Measurements from ENCODE around the gene PXT1.
A peak's percentile ranks its signal among the peaks of the same experiment; 100 is the strongest.
"Not testable (repeated sequence)": the region's sequence is repeated elsewhere in the genome, so short reads cannot be mapped to it uniquely, and the experiment has no call there.

The PXT1 gene

GRCh38 chr6:36442671-36443470, at the start of gene PXT1, which contains the start of gene KCTD20:
Gene PXT1, minus strand, starts transcription at chr6:36442854. Its CDS starts 16,772 bp downstream, at chr6:36426082.
Gene KCTD20, plus strand, starts transcription at chr6:36443000. Its CDS starts 27,098 bp downstream, at chr6:36470098.
- H3K9me3 Mint-ChIP-seq, result no peaks in the 10 kb centered on the region
- ATAC-seq, result peak; percentile 97
- H3K27ac Mint-ChIP-seq, result peak within 1 kb of the TSS; percentile 95
- no peaks in the 10 kb centered on the region for H3K36me3 Mint-ChIP-seq
- H3K4me3 Mint-ChIP-seq, result peak within 1 kb of the TSS; percentile 94
- no peaks in the 10 kb centered on the region for H3K27me3 Mint-ChIP-seq
- peaks cover 33% of the 10 kb centered on the region for H3K4me1 Mint-ChIP-seq

- H3K4me3 Mint-ChIP-seq, result no peak overlapping the region
- no peak for ATAC-seq
- H3K27ac Mint-ChIP-seq, result no peak overlapping the region
- no peaks in the 10 kb centered on the region for H3K27me3 Mint-ChIP-seq
- H3K4me1 Mint-ChIP-seq, result no peaks in the 10 kb centered on the region
- H3K9me3 Mint-ChIP-seq, result no peaks in the 10 kb centered on the region
- H3K36me3 Mint-ChIP-seq, result peaks cover 53% of the 10 kb centered on the region
Observed at GRCh38 chr6:36492092-36492491, 49.4 kb upstream of the PXT1 start.

- H3K9me3 Mint-ChIP-seq, result no peaks in the 10 kb centered on the region
- H3K27ac Mint-ChIP-seq, result no peak overlapping the region
- no peaks in the 10 kb centered on the region for H3K27me3 Mint-ChIP-seq
- H3K36me3 Mint-ChIP-seq, result peaks cover 55% of the 10 kb centered on the region
- H3K4me3 Mint-ChIP-seq, result no peak overlapping the region
- ATAC-seq, result no peak
- H3K4me1 Mint-ChIP-seq, result no peaks in the 10 kb centered on the region
Observed at GRCh38 chr6:36491378-36491965, 48.8 kb upstream of the PXT1 start.

- ATAC-seq, result no peak
- Mint-ChIP-seq H3K36me3 (peaks cover 52% of the 10 kb centered on the region), H3K4me1 (no peaks in the 10 kb centered on the region), H3K27ac (no peak overlapping the region), H3K9me3 (no peaks in the 10 kb centered on the region), H3K27me3 (no peaks in the 10 kb centered on the region), H3K4me3 (no peak overlapping the region)
Observed at GRCh38 chr6:36489426-36489825, 46.8 kb upstream of the PXT1 start.

- Mint-ChIP-seq H3K27ac (no peak overlapping the region), H3K4me1 (no peaks in the 10 kb centered on the region), H3K9me3 (no peaks in the 10 kb centered on the region), H3K36me3 (peaks cover 50% of the 10 kb centered on the region), H3K27me3 (no peaks in the 10 kb centered on the region), H3K4me3 (no peak overlapping the region)
- no peak for ATAC-seq
Observed at GRCh38 chr6:36488221-36488620, 45.6 kb upstream of the PXT1 start.

- no peak overlapping the region for H3K4me3 Mint-ChIP-seq
- no peaks in the 10 kb centered on the region for H3K9me3 Mint-ChIP-seq
- peaks cover 49% of the 10 kb centered on the region for H3K36me3 Mint-ChIP-seq
- H3K27ac Mint-ChIP-seq, result no peak overlapping the region
- H3K27me3 Mint-ChIP-seq, result no peaks in the 10 kb centered on the region
- no peak for ATAC-seq
- H3K4me1 Mint-ChIP-seq, result no peaks in the 10 kb centered on the region
Observed at GRCh38 chr6:36487698-36488097, 45.0 kb upstream of the PXT1 start.

- no peak for ATAC-seq
- Mint-ChIP-seq H3K9me3 (no peaks in the 10 kb centered on the region), H3K36me3 (peaks cover 54% of the 10 kb centered on the region), H3K27me3 (no peaks in the 10 kb centered on the region), H3K4me1 (no peaks in the 10 kb centered on the region), H3K4me3 (no peak overlapping the region), H3K27ac (no peak overlapping the region)
Observed at GRCh38 chr6:36484736-36485135, 42.1 kb upstream of the PXT1 start.

- H3K27ac Mint-ChIP-seq, ATAC-seq, H3K4me1 Mint-ChIP-seq, H3K9me3 Mint-ChIP-seq, H3K4me3 Mint-ChIP-seq, H3K27me3 Mint-ChIP-seq: not testable (repeated sequence)
- peaks cover 67% of the 10 kb centered on the region for H3K36me3 Mint-ChIP-seq
Observed at GRCh38 chr6:36483326-36483725, 40.7 kb upstream of the PXT1 start.

GRCh38 chr6:36479256-36479655, 36.6 kb upstream of the PXT1 start:
- H3K27me3 Mint-ChIP-seq, result no peaks in the 10 kb centered on the region
- H3K9me3 Mint-ChIP-seq, result no peaks in the 10 kb centered on the region
- H3K4me1 Mint-ChIP-seq, result peaks cover 4% of the 10 kb centered on the region
- H3K36me3 Mint-ChIP-seq, result peaks cover 60% of the 10 kb centered on the region
- H3K27ac Mint-ChIP-seq, result peak overlapping the region; percentile 13
- no peak overlapping the region for H3K4me3 Mint-ChIP-seq
- ATAC-seq, result no peak

GRCh38 chr6:36478051-36478526, 35.4 kb upstream of the PXT1 start:
- Mint-ChIP-seq H3K4me1 (peaks cover 4% of the 10 kb centered on the region), H3K27me3 (no peaks in the 10 kb centered on the region), H3K9me3 (no peaks in the 10 kb centered on the region), H3K27ac (no peak overlapping the region), H3K36me3 (peaks cover 52% of the 10 kb centered on the region), H3K4me3 (no peak overlapping the region)
- no peak for ATAC-seq

- no peak overlapping the region for H3K27ac Mint-ChIP-seq
- no peak overlapping the region for H3K4me3 Mint-ChIP-seq
- no peak for ATAC-seq
- no peaks in the 10 kb centered on the region for H3K27me3 Mint-ChIP-seq
- peaks cover 15% of the 10 kb centered on the region for H3K36me3 Mint-ChIP-seq
- no peaks in the 10 kb centered on the region for H3K9me3 Mint-ChIP-seq
- H3K4me1 Mint-ChIP-seq, result peaks cover 6% of the 10 kb centered on the region
Observed at GRCh38 chr6:36469946-36470345, 27.3 kb upstream of the PXT1 start.

GRCh38 chr6:36469148-36469661, 26.6 kb upstream of the PXT1 start:
- Mint-ChIP-seq H3K36me3 (peaks cover 8% of the 10 kb centered on the region), H3K27ac (no peak overlapping the region), H3K27me3 (no peaks in the 10 kb centered on the region), H3K9me3 (no peaks in the 10 kb centered on the region), H3K4me1 (peaks cover 13% of the 10 kb centered on the region), H3K4me3 (no peak overlapping the region)
- no peak for ATAC-seq

GRCh38 chr6:36467625-36468024, 25.0 kb upstream of the PXT1 start:
- peaks cover 14% of the 10 kb centered on the region for H3K36me3 Mint-ChIP-seq
- H3K4me3 Mint-ChIP-seq, result no peak overlapping the region
- H3K27ac Mint-ChIP-seq, result no peak overlapping the region
- ATAC-seq, result no peak
- peaks cover 22% of the 10 kb centered on the region for H3K4me1 Mint-ChIP-seq
- no peaks in the 10 kb centered on the region for H3K9me3 Mint-ChIP-seq
- H3K27me3 Mint-ChIP-seq, result no peaks in the 10 kb centered on the region

GRCh38 chr6:36464233-36464632, 21.6 kb upstream of the PXT1 start:
- ATAC-seq, result no peak
- Mint-ChIP-seq H3K27ac (no peak overlapping the region), H3K9me3 (no peaks in the 10 kb centered on the region), H3K27me3 (no peaks in the 10 kb centered on the region), H3K4me1 (peaks cover 39% of the 10 kb centered on the region), H3K36me3 (peaks cover 7% of the 10 kb centered on the region), H3K4me3 (no peak overlapping the region)

GRCh38 chr6:36463676-36464075, 21.0 kb upstream of the PXT1 start:
- no peaks in the 10 kb centered on the region for H3K27me3 Mint-ChIP-seq
- peaks cover 36% of the 10 kb centered on the region for H3K4me1 Mint-ChIP-seq
- H3K27ac Mint-ChIP-seq, result no peak overlapping the region
- H3K36me3 Mint-ChIP-seq, result peaks cover 7% of the 10 kb centered on the region
- no peak overlapping the region for H3K4me3 Mint-ChIP-seq
- H3K9me3 Mint-ChIP-seq, result no peaks in the 10 kb centered on the region
- ATAC-seq, result no peak

GRCh38 chr6:36461646-36462045, 19.0 kb upstream of the PXT1 start:
- Mint-ChIP-seq H3K27ac (no peak overlapping the region), H3K36me3 (peaks cover 15% of the 10 kb centered on the region), H3K9me3 (no peaks in the 10 kb centered on the region), H3K4me1 (peaks cover 48% of the 10 kb centered on the region), H3K27me3 (no peaks in the 10 kb centered on the region), H3K4me3 (no peak overlapping the region)
- no peak for ATAC-seq

Measured in stimulated activated memory B cell treated with anti-CD40 and anti-IgM and Interleukin-4, amounts not matched to agents 10 μg/mL and 1 μg/mL and 100 μg/mL, for 72 hours (primary cell).